GM21447 (cell line): Measurements from ENCODE around the gene RFWD3.

Source experiments
- ATAC-seq: cut with Tn5 transposase; IDR thresholded peaks from one replicate; pipeline ENCODE4 v1.9.1; 2021; ENCODE audit not compliant: unreplicated experiment

Gene RFWD3

GRCh38 chr16:74623214-74623838, 43.4 kb downstream of the RFWD3 start:
- no peak for ATAC-seq

GRCh38 chr16:74622005-74622404, 44.7 kb downstream of the RFWD3 start:
- no peak for ATAC-seq

- no peak for ATAC-seq
These were observed 49.4 kb downstream of the RFWD3 start for GRCh38 chr16:74617206-74617788.

GRCh38 chr16:74611721-74612120, 55.0 kb downstream of the RFWD3 start:
- no peak for ATAC-seq

GRCh38 chr16:74608944-74609343, 57.7 kb downstream of the RFWD3 start:
- ATAC-seq = no peak

- no peak for ATAC-seq
These were observed 58.3 kb downstream of the RFWD3 start for GRCh38 chr16:74608381-74608780.

GRCh38 chr16:74607962-74608356, 58.7 kb downstream of the RFWD3 start:
- ATAC-seq = no peak

- peak; percentile 28 for ATAC-seq
These were observed 59.2 kb downstream of the RFWD3 start for GRCh38 chr16:74607310-74607961.

- ATAC-seq = peak; percentile 93
These were observed 60.0 kb downstream of the RFWD3 start, which contains the start of gene GLG1 for GRCh38 chr16:74606521-74607309. GLG1 (minus strand) TSS chr16:74607114; CDS start chr16:74607094, 20 bp downstream.

- ATAC-seq = peak; percentile 15
These were observed 60.7 kb downstream of the RFWD3 start for GRCh38 chr16:74605746-74606520.

- ATAC-seq = no peak
These were observed 61.3 kb downstream of the RFWD3 start for GRCh38 chr16:74605332-74605731.

- no peak for ATAC-seq
These were observed 62.8 kb downstream of the RFWD3 start for GRCh38 chr16:74603848-74604247.

GRCh38 chr16:74601126-74601871, 65.4 kb downstream of the RFWD3 start:
- peak; percentile 65 for ATAC-seq

GRCh38 chr16:74596586-74596985, 70.1 kb downstream of the RFWD3 start:
- no peak for ATAC-seq

- ATAC-seq = no peak
These were observed 73.8 kb downstream of the RFWD3 start for GRCh38 chr16:74592847-74593246.

GRCh38 chr16:74591876-74592650, 74.6 kb downstream of the RFWD3 start:
- ATAC-seq = no peak

GRCh38 chr16:74586948-74587347, 79.7 kb downstream of the RFWD3 start:
- ATAC-seq = no peak

GRCh38 chr16:74585846-74586443, 80.7 kb downstream of the RFWD3 start:
- ATAC-seq = no peak
